Measurements from ENCODE around the gene ELP4.

ELP4 gene

DNA sequence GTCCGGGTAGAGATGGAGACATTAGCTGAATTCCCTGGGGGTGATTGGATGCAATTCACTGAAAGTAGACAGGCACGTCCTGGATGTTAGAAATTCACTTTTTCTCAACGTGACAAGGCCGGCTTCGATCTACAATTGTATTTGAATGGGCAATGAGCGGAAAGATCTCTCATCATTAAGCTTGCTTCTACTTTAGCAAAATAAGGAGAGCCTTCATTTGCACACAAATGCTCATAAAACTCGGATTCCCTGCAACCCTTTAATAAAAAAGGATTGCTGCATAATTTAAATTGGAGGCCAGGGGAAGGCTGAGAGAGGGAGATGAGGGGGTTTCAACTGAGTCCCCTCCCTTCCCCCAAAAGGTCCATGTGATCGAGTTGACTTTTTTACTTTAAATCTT lies 312.2 kb downstream of the ELP4 start:
- no peak overlapping the region for H3K4me3 ChIP-seq (ENCODE audit: low read depth, low read length)
- no peak for DNase-seq (ENCODE audit: low read depth, low spot score)
- TF ChIP-seq CTCF (IDR thresholded peaks at IDR 0.05; ENCODE audit: low read depth, low read length), result no peak
- in situ Hi-C loops (cut with HindIII; ENCODE audit: low sequenced_read_pairs), result no loop called here

DNA sequence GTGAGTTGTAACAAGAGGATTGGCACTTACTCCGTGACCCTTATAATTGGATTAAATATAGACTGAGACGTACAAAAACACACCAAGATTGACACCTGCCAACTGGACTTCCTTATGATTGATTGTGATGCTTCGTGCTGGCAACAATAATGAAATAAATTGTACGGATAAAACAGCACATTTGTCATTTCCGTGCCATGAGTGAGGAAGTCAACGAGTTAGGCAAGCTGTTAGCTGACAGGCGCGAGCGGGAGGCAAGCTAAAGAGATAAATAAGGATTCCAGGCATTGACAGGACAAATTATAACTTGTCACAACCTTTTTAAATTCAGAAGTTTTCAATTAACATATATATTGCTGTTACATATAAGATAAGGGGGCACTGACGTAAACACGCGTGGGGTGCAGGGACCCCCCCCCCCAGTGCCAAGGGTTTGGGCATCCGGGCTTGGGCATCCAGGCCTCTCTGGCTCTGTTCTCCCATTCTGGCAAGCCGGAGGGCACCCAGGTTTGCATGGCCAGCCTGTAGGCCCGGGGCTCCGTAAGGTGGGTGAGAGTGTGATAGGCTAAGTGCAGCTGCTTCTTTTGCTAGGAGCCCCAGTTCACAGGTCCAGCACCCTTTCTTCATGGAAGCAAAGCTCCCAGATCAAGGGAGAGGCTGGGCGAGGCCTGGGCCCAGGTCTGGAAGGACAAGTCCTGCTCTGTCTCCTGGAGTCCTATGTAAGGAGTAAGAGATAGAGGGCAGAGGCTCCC lies 312.8 kb downstream of the ELP4 start:
- no peak for DNase-seq (ENCODE audit: low read depth, low spot score)
- in situ Hi-C loops (cut with HindIII; ENCODE audit: low sequenced_read_pairs), result no loop called here
- no peak for TF ChIP-seq CTCF (IDR thresholded peaks at IDR 0.05; ENCODE audit: low read depth, low read length)
- H3K4me3 ChIP-seq (ENCODE audit: low read depth, low read length), result no peak overlapping the region

- no peak overlapping the region for H3K4me3 ChIP-seq (ENCODE audit: low read depth, low read length)
- TF ChIP-seq CTCF (IDR thresholded peaks at IDR 0.05; ENCODE audit: low read depth, low read length), result no peak
- DNase-seq (ENCODE audit: low read depth, low spot score), result no peak
- in situ Hi-C loops (cut with HindIII; ENCODE audit: low sequenced_read_pairs), result no loop called here
Measured at GRCh38 chr11:31822927-31823643, 313.5 kb downstream of the ELP4 start.

- in situ Hi-C loops (cut with HindIII; ENCODE audit: low sequenced_read_pairs), result no loop called here
- no peak for TF ChIP-seq CTCF (IDR thresholded peaks at IDR 0.05; ENCODE audit: low read depth, low read length)
- no peak for DNase-seq (ENCODE audit: low read depth, low spot score)
- H3K4me3 ChIP-seq (ENCODE audit: low read depth, low read length), result no peak overlapping the region
Measured at GRCh38 chr11:31823644-31824331, 314.2 kb downstream of the ELP4 start.

- no peak for TF ChIP-seq CTCF (IDR thresholded peaks at IDR 0.05; ENCODE audit: low read depth, low read length)
- H3K4me3 ChIP-seq (ENCODE audit: low read depth, low read length), result no peak overlapping the region
- in situ Hi-C loops (cut with HindIII; ENCODE audit: low sequenced_read_pairs), result no loop called here
- no peak for DNase-seq (ENCODE audit: low read depth, low spot score)
Measured at GRCh38 chr11:31824332-31824878, 314.8 kb downstream of the ELP4 start.
